PC-9 (cell line): ENCODE results near the gene ESD. TPM values are rescaled to one million over a fixed set of nuclear protein-coding genes. Genes with fewer than 3 reads are reported as not detected.

ENCODE experiments used
- BruUV-seq: library from RNA; stranded (reverse); fragments of 400-500 nt; replicated peaks from 2 replicates; lab custom pipeline; 2021; lab: Mats Ljungman, UMichigan
- CTCF ChIA-PET: fragments of 300-600 bp; sonication (Branson Sonifier 250); formaldehyde crosslinking; loops from one replicate; lab custom pipeline; 2022; ENCODE audit warnings: antibody characterized with exemption; lab: Charles Lee
- POLR2A ChIA-PET: fragments of 300-600 bp; sonication (Branson Sonifier 250); formaldehyde crosslinking; loops from one replicate; lab custom pipeline; 2022; ENCODE audit warnings: antibody characterized with exemption; ENCODE audit not compliant: unreplicated experiment; lab: Charles Lee
- DNase-seq, 2 experiments: peaks; one replicate each; pipeline versions ENCODE4 v3.0.0 to v3.0.0-alpha.2; 2015 to 2022; ENCODE audit warnings: mixed read lengths in 1 of 2
- H2AFZ ChIP-seq: fragments of 200-600 bp; sonication (generic); 2 replicates; pipeline ENCODE4 v1.8.1; 2017; ENCODE audit warnings: antibody characterized with exemption
- H3F3A ChIP-seq: fragments of 200-600 bp; sonication (generic); 2 replicates; pipeline ENCODE4 v1.8.1; 2017; ENCODE audit warnings: antibody characterized with exemption, mild to moderate bottlenecking, low read depth; ENCODE audit not compliant: insufficient read depth
- H3K27ac ChIP-seq: fragments of 200-600 bp; sonication (generic); 2 replicates; pipeline ENCODE4 v1.6.1; 2016; ENCODE audit warnings: mixed run types
- H3K27me3 ChIP-seq: fragments of 200-600 bp; sonication (generic); 2 replicates; pipeline ENCODE4 v1.6.1; 2016; ENCODE audit warnings: low read depth, mixed run types; ENCODE audit not compliant: insufficient read depth
- H3K36me3 ChIP-seq: fragments of 200-600 bp; sonication (generic); 2 replicates; pipeline ENCODE4 v1.6.1; 2016; ENCODE audit warnings: low read depth, mixed run types
- H3K4me1 ChIP-seq: fragments of 200-600 bp; sonication (generic); replicated peaks from 2 replicates; pipeline ENCODE4 v1.6.1; 2016; ENCODE audit warnings: mixed run types; ENCODE audit not compliant: insufficient read depth
- H3K4me2 ChIP-seq: fragments of 200-600 bp; sonication (generic); 2 replicates; pipeline ENCODE4 v1.6.1; 2017; ENCODE audit warnings: mixed run types
- H3K4me3 ChIP-seq: fragments of 200-600 bp; sonication (generic); 2 replicates; pipeline ENCODE4 v1.6.1; 2016; ENCODE audit warnings: mixed run types
- H3K79me2 ChIP-seq: fragments of 200-600 bp; sonication (generic); 2 replicates; pipeline ENCODE4 v1.6.1; 2017; ENCODE audit warnings: low read depth, mixed run types
- H3K9me2 ChIP-seq: fragments of 200-600 bp; sonication (generic); 2 replicates; pipeline ENCODE4 v1.8.1; 2017; ENCODE audit warnings: mild to moderate bottlenecking; ENCODE audit not compliant: insufficient read depth
- H3K9me3 ChIP-seq: fragments of 200-600 bp; sonication (generic); 2 replicates; pipeline ENCODE4 v1.8.1; 2016; ENCODE audit warnings: low read depth; ENCODE audit not compliant: insufficient read depth
- H4K20me1 ChIP-seq: fragments of 200-600 bp; sonication (generic); 2 replicates; pipeline ENCODE4 v1.8.1; 2017; ENCODE audit not compliant: insufficient read depth
- CTCF ChIP-seq: fragments of 200-600 bp; sonication (generic); conservative IDR thresholded peaks from 2 replicates; pipeline ENCODE4 v1.6.1; 2017; ENCODE audit warnings: mixed run types, antibody characterized with exemption, mild to moderate bottlenecking, moderate library complexity
- EZH2 ChIP-seq: fragments of 200-600 bp; sonication (generic); IDR thresholded peaks from 2 replicates; pipeline ENCODE4 v1.8.0; 2017; ENCODE audit warnings: antibody characterized with exemption, low read depth
- intact Hi-C: fragments of 100-400 bp; cut with micrococcal nuclease; formaldehyde crosslinking; loops from one replicate; pipeline ENCODE4 v1.10.0; 2022; ENCODE audit not compliant: unreplicated experiment
- total RNA-seq: library from RNA; stranded (reverse); gene quantifications from 2 replicates; pipeline ENCODE4 v1.2.3, GENCODE V29; 2021

The ESD gene
- total RNA-seq, 1 experiment from 2014 or later: 58.5 TPM

- TF ChIP-seq EZH2 (no peak), CTCF (no peak)
- H3K79me2 ChIP-seq: no peaks in the 10 kb centered on the region
- no peak overlapping the region for H3K4me3 ChIP-seq
- no peaks in the 10 kb centered on the region for H3K4me1 ChIP-seq
- no peaks in the 10 kb centered on the region for H3F3A ChIP-seq
- intact Hi-C loops: no loop called here
- no peaks in the 10 kb centered on the region for H3K9me2 ChIP-seq
- CTCF ChIA-PET: no interaction called here
- POLR2A ChIA-PET: no interaction called here
- no peaks in the 10 kb centered on the region for H3K9me3 ChIP-seq
- BruUV-seq: no TSS peak
- H4K20me1 ChIP-seq: no peaks in the 10 kb centered on the region
- H3K36me3 ChIP-seq: no peaks in the 10 kb centered on the region
- H2AFZ ChIP-seq: no peak overlapping the region
- no peak overlapping the region for H3K27ac ChIP-seq
- H3K4me2 ChIP-seq: no peak overlapping the region
- H3K27me3 ChIP-seq: no peaks in the 10 kb centered on the region
- DNase-seq: no peak
Measured at GRCh38 chr13:46817838-46818476, 21.0 kb upstream of the ESD start.

GRCh38 chr13:46817095-46817494, 20.1 kb upstream of the ESD start:
- TF ChIP-seq CTCF: no peak
- TF ChIP-seq EZH2: no peak
- Histone ChIP-seq H3K9me2 (no peaks in the 10 kb centered on the region), H3K79me2 (no peaks in the 10 kb centered on the region), H3K4me1 (no peaks in the 10 kb centered on the region), H3K9me3 (peaks cover 4% of the 10 kb centered on the region; the same call in 1 of the 2 replicates), H4K20me1 (no peaks in the 10 kb centered on the region), H3F3A (no peaks in the 10 kb centered on the region), H3K4me3 (no peak overlapping the region), H3K27ac (no peak overlapping the region), H3K36me3 (no peaks in the 10 kb centered on the region), H3K27me3 (no peaks in the 10 kb centered on the region), H3K4me2 (no peak overlapping the region), H2AFZ (no peak overlapping the region)
- CTCF ChIA-PET: no interaction called here
- DNase-seq: no peak
- POLR2A ChIA-PET: no interaction called here
- no TSS peak for BruUV-seq
- intact Hi-C loops: no loop called here

DNA sequence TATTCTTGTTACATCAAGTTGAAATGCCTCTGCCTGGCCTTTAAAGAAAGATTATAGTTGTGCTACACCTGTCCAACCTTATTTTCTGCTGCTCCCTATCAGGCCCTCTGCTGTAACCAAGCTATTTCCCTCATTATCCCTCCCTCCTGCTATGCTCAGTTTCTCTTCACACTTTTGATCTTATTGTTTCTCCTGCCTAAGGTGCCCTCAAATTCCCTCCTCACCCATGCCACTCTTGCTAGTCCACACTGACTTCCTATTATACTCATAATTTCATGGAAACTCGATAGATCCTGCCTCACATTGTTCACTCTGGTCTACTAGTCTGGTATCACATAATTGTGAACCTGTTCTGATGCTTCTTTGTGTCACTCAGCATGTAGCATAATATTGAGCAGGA, 19.4 kb upstream of the ESD start:
- no peak for TF ChIP-seq EZH2
- no peak for TF ChIP-seq CTCF
- H3K9me3 ChIP-seq: peaks cover 4% of the 10 kb centered on the region; the same call in 1 of the 2 replicates
- BruUV-seq: no TSS peak
- no peak overlapping the region for H3K27ac ChIP-seq
- no peaks in the 10 kb centered on the region for H3K27me3 ChIP-seq
- H3F3A ChIP-seq: no peaks in the 10 kb centered on the region
- no peak overlapping the region for H3K4me2 ChIP-seq
- H3K4me1 ChIP-seq: no peaks in the 10 kb centered on the region
- H3K79me2 ChIP-seq: no peaks in the 10 kb centered on the region
- no peaks in the 10 kb centered on the region for H3K36me3 ChIP-seq
- no peak overlapping the region for H3K4me3 ChIP-seq
- H3K9me2 ChIP-seq: no peaks in the 10 kb centered on the region
- ChIA-PET POLR2A (no interaction called here), CTCF (no interaction called here)
- H4K20me1 ChIP-seq: no peaks in the 10 kb centered on the region
- DNase-seq: no peak
- no peak overlapping the region for H2AFZ ChIP-seq
- intact Hi-C loops: no loop called here
